Activated T-helper 1 cell treated with anti-CD3 and anti-CD28 coated beads, Interleukin-12 subunit alpha, Interleukin-12 subunit beta, Interleukin-2, Interleukin-4 antibody, amounts not matched to agents 30 ng/mL and 10 ng/mL and 1 ng/mL, durations not matched to agents 14 hours and 24 hours and 36 hours (primary cell): Measurements from ENCODE around the gene PAK4. TPM values are rescaled to one million over a fixed set of nuclear protein-coding genes. Genes with fewer than 3 reads are reported as not detected.

ENCODE experiments used
- DNase-seq: peaks from one replicate; pipeline ENCODE4 v3.0.0; 2021; ENCODE audit warnings: low spot score
- H3K27ac Mint-ChIP-seq: one replicate; pipeline ENCODE4 v1.8.0; 2021; ENCODE audit warnings: mild to moderate bottlenecking, mixed read lengths
- H3K27me3 Mint-ChIP-seq: one replicate; pipeline ENCODE4 v1.8.0; 2022; ENCODE audit warnings: mild to moderate bottlenecking, moderate library complexity, mixed read lengths; ENCODE audit not compliant: insufficient read depth
- H3K36me3 Mint-ChIP-seq: one replicate; pipeline ENCODE4 v1.8.0; 2021; ENCODE audit warnings: low read depth, mixed read lengths
- H3K4me1 Mint-ChIP-seq: one replicate; pipeline ENCODE4 v1.8.0; 2021; ENCODE audit warnings: low read depth, mixed read lengths
- H3K4me3 Mint-ChIP-seq: one replicate; pipeline ENCODE4 v1.8.0; 2021; ENCODE audit warnings: mild to moderate bottlenecking, moderate library complexity, mixed read lengths
- H3K9me3 Mint-ChIP-seq: one replicate; pipeline ENCODE4 v1.8.0; 2021; ENCODE audit warnings: mixed read lengths
- intact Hi-C: fragments of 100-400 bp; cut with micrococcal nuclease; formaldehyde crosslinking; loops from one replicate; pipeline ENCODE4 v1.15.1; 2024
- total RNA-seq: library from RNA; stranded (reverse); gene quantifications from 2 replicates; pipeline ENCODE4 v1.2.3, GENCODE V29; 2022

Gene PAK4
- total RNA-seq, 1 donor from 2014 or later = 19.9 TPM

- Mint-ChIP-seq H3K36me3 (peaks cover 1% of the 10 kb centered on the region), H3K27me3 (peaks cover 6% of the 10 kb centered on the region), H3K27ac (peak overlapping the region; percentile 99), H3K9me3 (no peaks in the 10 kb centered on the region), H3K4me3 (peak overlapping the region; percentile 99), H3K4me1 (peaks cover 45% of the 10 kb centered on the region)
- DNase-seq = no peak
- intact Hi-C loops = loop anchor here (10.0 kb wide), 1 partner anchor 548 kb away; no protein-coding TSS in a partner anchor
Observed at GRCh38 chr19:39126312-39127187, 964 bp downstream of the PAK4 start.

GRCh38 chr19:39127812-39128515, 2.4 kb downstream of the PAK4 start:
- intact Hi-C loops = loop anchor here (10.0 kb wide), 1 partner anchor 547 kb away; no protein-coding TSS in a partner anchor
- Mint-ChIP-seq H3K4me1 (peaks cover 43% of the 10 kb centered on the region), H3K27ac (peak overlapping the region; percentile 61), H3K9me3 (no peaks in the 10 kb centered on the region), H3K4me3 (peak overlapping the region; percentile 5), H3K36me3 (peaks cover 1% of the 10 kb centered on the region), H3K27me3 (peaks cover 2% of the 10 kb centered on the region)
- no peak for DNase-seq

GRCh38 chr19:39128516-39129079, 3.0 kb downstream of the PAK4 start:
- Mint-ChIP-seq H3K4me3 (no peak overlapping the region), H3K9me3 (no peaks in the 10 kb centered on the region), H3K36me3 (peaks cover 1% of the 10 kb centered on the region), H3K27ac (no peak overlapping the region), H3K27me3 (peaks cover 1% of the 10 kb centered on the region), H3K4me1 (peaks cover 44% of the 10 kb centered on the region)
- intact Hi-C loops = loop anchor here (10.0 kb wide), 1 partner anchor 546 kb away; no protein-coding TSS in a partner anchor
- DNase-seq = no peak

- Mint-ChIP-seq H3K4me1 (peaks cover 43% of the 10 kb centered on the region), H3K27me3 (no peaks in the 10 kb centered on the region), H3K9me3 (no peaks in the 10 kb centered on the region), H3K27ac (no peak overlapping the region), H3K4me3 (no peak overlapping the region), H3K36me3 (peaks cover 1% of the 10 kb centered on the region)
- intact Hi-C loops = loop anchor here (10.0 kb wide), 1 partner anchor 546 kb away; no protein-coding TSS in a partner anchor
- no peak for DNase-seq
Observed at GRCh38 chr19:39129116-39129515, 3.5 kb downstream of the PAK4 start.

- DNase-seq = no peak
- Mint-ChIP-seq H3K4me1 (peaks cover 32% of the 10 kb centered on the region), H3K4me3 (no peak overlapping the region), H3K9me3 (no peaks in the 10 kb centered on the region), H3K27ac (no peak overlapping the region), H3K27me3 (no peaks in the 10 kb centered on the region), H3K36me3 (peaks cover under 1% of the 10 kb centered on the region)
- intact Hi-C loops = no loop called here
Observed at GRCh38 chr19:39130337-39131254, 5.0 kb downstream of the PAK4 start.

GRCh38 chr19:39131255-39131755, 5.7 kb downstream of the PAK4 start:
- Mint-ChIP-seq H3K36me3 (no peaks in the 10 kb centered on the region), H3K27ac (no peak overlapping the region), H3K9me3 (no peaks in the 10 kb centered on the region), H3K4me3 (no peak overlapping the region), H3K4me1 (peaks cover 29% of the 10 kb centered on the region), H3K27me3 (no peaks in the 10 kb centered on the region)
- intact Hi-C loops = no loop called here
- DNase-seq = no peak

- no peaks in the 10 kb centered on the region for H3K36me3 Mint-ChIP-seq
- H3K4me3 Mint-ChIP-seq = no peak overlapping the region
- no peaks in the 10 kb centered on the region for H3K9me3 Mint-ChIP-seq
- H3K27me3 Mint-ChIP-seq = no peaks in the 10 kb centered on the region
- no peak overlapping the region for H3K27ac Mint-ChIP-seq
- intact Hi-C loops = no loop called here
- no peak for DNase-seq
- peaks cover 26% of the 10 kb centered on the region for H3K4me1 Mint-ChIP-seq
Observed at GRCh38 chr19:39132344-39132969, 6.9 kb downstream of the PAK4 start.

GRCh38 chr19:39133431-39134270, 8.1 kb downstream of the PAK4 start:
- H3K4me1 Mint-ChIP-seq = peaks cover 21% of the 10 kb centered on the region
- no peak overlapping the region for H3K27ac Mint-ChIP-seq
- no peaks in the 10 kb centered on the region for H3K27me3 Mint-ChIP-seq
- DNase-seq = no peak
- intact Hi-C loops = no loop called here
- no peak overlapping the region for H3K4me3 Mint-ChIP-seq
- H3K36me3 Mint-ChIP-seq = no peaks in the 10 kb centered on the region
- H3K9me3 Mint-ChIP-seq = no peaks in the 10 kb centered on the region

- intact Hi-C loops = no loop called here
- Mint-ChIP-seq H3K27ac (no peak overlapping the region), H3K27me3 (no peaks in the 10 kb centered on the region), H3K36me3 (no peaks in the 10 kb centered on the region), H3K4me3 (no peak overlapping the region), H3K9me3 (no peaks in the 10 kb centered on the region), H3K4me1 (peaks cover 21% of the 10 kb centered on the region)
- DNase-seq = no peak
Observed at GRCh38 chr19:39135701-39136100, 10.1 kb downstream of the PAK4 start.

GRCh38 chr19:39136225-39136940, 10.8 kb downstream of the PAK4 start:
- Mint-ChIP-seq H3K4me3 (no peak overlapping the region), H3K36me3 (no peaks in the 10 kb centered on the region), H3K27me3 (no peaks in the 10 kb centered on the region), H3K9me3 (no peaks in the 10 kb centered on the region), H3K27ac (no peak overlapping the region), H3K4me1 (peaks cover 21% of the 10 kb centered on the region)
- DNase-seq = no peak
- intact Hi-C loops = no loop called here

GRCh38 chr19:39137131-39137530, 11.5 kb downstream of the PAK4 start:
- Mint-ChIP-seq H3K4me1 (peaks cover 20% of the 10 kb centered on the region), H3K4me3 (no peak overlapping the region), H3K27me3 (no peaks in the 10 kb centered on the region), H3K36me3 (no peaks in the 10 kb centered on the region), H3K27ac (no peak overlapping the region), H3K9me3 (no peaks in the 10 kb centered on the region)
- no peak for DNase-seq
- intact Hi-C loops = no loop called here
